Uterus (tissue), 2 donors: ENCODE results near the gene PASK.

Experiments used
- CTCF ChIP-seq, 4 experiments: fragments of 200-600 bp in 2 of 4; fragments of 450-650 bp in 2 of 4; sonication (generic) in 2 of 4; IDR thresholded peaks; one replicate each; pipeline ENCODE4 v1.5.1; 2016 to 2019; ENCODE audit warnings: antibody characterized with exemption in 4 of 4, mild to moderate bottlenecking in 2 of 4, moderate library complexity in 1 of 4
- POLR2A ChIP-seq, 2 donors: fragments of 450-650 bp; IDR thresholded peaks; one replicate each; pipeline ENCODE4 v1.6.1; 2016; ENCODE audit warnings: antibody characterized with exemption in 2 of 2, mild to moderate bottlenecking in 1 of 2, moderate library complexity in 1 of 2

- TF ChIP-seq CTCF (IDR thresholded peaks at IDR 0.05) = no peak
- no peak for TF ChIP-seq POLR2A (IDR thresholded peaks at IDR 0.05)
Observed at GRCh38 chr2:241112046-241112445, 37.2 kb downstream of the PASK start.
